RWPE2 (cell line): Measurements from ENCODE around the gene IGSF9B.

ENCODE experiments used
- ATAC-seq: fragments of 200-7000 bp; cut with Tn5 transposase; 3 replicates; pipeline ENCODE4 v1.9.1; 2021; ENCODE audit warnings: low read depth
- DNase-seq: peaks from one replicate; pipeline ENCODE4 v3.0.0-alpha.2; 2020; ENCODE audit warnings: low spot score
- H3K27ac ChIP-seq: fragments of 450-650 bp; 2 replicates; pipeline ENCODE4 v1.5.1; 2017; ENCODE audit warnings: mild to moderate bottlenecking; ENCODE audit not compliant: poor library complexity, severe bottlenecking
- H3K27me3 ChIP-seq: fragments of 250-450 bp; sonication (Bioruptor Pico); 2 replicates; pipeline ENCODE4 v1.5.1; 2021; ENCODE audit warnings: mild to moderate bottlenecking, moderate library complexity; ENCODE audit not compliant: insufficient read depth, poor library complexity, severe bottlenecking
- H3K36me3 ChIP-seq: fragments of 250-450 bp; sonication (Bioruptor Pico); 2 replicates; pipeline ENCODE4 v1.5.1; 2020; ENCODE audit warnings: low read depth, mild to moderate bottlenecking, moderate library complexity
- H3K4me1 ChIP-seq: fragments of 250-450 bp; sonication (Bioruptor Pico); 2 replicates; pipeline ENCODE4 v1.5.1; 2021; ENCODE audit warnings: mild to moderate bottlenecking, moderate library complexity; ENCODE audit not compliant: insufficient read depth, poor library complexity, severe bottlenecking
- H3K4me3 ChIP-seq: fragments of 250-450 bp; sonication (Bioruptor Pico); 2 replicates; pipeline ENCODE4 v1.5.1; 2021; ENCODE audit warnings: mild to moderate bottlenecking, moderate library complexity; ENCODE audit not compliant: severe bottlenecking
- H3K9me3 ChIP-seq: fragments of 250-450 bp; sonication (Bioruptor Pico); 2 replicates; pipeline ENCODE4 v1.5.1; 2021; ENCODE audit warnings: mild to moderate bottlenecking, moderate library complexity; ENCODE audit not compliant: severe bottlenecking
- TF ChIP-seq, protein P1 (sequence below): fragments of 450-650 bp; IDR thresholded peaks from one replicate; pipeline ENCODE4 v1.5.1; 2017; ENCODE audit warnings: mild to moderate bottlenecking, moderate library complexity; ENCODE audit not compliant: poor library complexity, severe bottlenecking

IGSF9B gene

DNA sequence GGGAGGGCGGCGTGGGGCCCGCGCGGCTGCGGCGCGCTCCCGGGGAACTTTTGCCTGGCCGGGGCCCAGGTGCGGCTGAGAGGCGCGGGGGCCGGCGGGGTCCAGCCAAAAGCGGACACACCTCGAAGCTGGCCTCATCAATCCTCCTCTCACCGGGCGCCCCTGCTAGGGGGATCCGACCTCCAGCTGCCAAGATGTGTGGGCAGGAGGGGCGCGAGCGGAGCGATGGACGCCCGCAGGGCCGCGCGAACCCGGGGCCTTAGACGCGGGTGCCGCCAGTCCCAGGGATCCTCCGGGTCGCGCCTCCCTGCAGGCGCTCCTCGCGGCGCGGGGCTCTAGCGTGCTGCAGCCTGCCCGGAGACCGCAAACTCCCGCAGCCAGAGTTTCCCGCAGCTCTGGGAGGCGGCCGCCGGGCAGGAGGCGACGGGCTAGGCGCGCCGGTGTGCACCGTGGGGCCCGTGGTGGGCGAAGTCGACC, 785 bp downstream of the IGSF9B start:
- H3K36me3 ChIP-seq: no peaks in the 10 kb centered on the region
- TF ChIP-seq, protein P1, sequence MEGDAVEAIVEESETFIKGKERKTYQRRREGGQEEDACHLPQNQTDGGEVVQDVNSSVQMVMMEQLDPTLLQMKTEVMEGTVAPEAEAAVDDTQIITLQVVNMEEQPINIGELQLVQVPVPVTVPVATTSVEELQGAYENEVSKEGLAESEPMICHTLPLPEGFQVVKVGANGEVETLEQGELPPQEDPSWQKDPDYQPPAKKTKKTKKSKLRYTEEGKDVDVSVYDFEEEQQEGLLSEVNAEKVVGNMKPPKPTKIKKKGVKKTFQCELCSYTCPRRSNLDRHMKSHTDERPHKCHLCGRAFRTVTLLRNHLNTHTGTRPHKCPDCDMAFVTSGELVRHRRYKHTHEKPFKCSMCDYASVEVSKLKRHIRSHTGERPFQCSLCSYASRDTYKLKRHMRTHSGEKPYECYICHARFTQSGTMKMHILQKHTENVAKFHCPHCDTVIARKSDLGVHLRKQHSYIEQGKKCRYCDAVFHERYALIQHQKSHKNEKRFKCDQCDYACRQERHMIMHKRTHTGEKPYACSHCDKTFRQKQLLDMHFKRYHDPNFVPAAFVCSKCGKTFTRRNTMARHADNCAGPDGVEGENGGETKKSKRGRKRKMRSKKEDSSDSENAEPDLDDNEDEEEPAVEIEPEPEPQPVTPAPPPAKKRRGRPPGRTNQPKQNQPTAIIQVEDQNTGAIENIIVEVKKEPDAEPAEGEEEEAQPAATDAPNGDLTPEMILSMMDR: no peak
- DNase-seq: no peak
- H3K27ac ChIP-seq: no peak overlapping the region
- no peaks in the 10 kb centered on the region for H3K9me3 ChIP-seq
- H3K27me3 ChIP-seq: peaks cover 20% of the 10 kb centered on the region
- H3K4me1 ChIP-seq: peaks cover 6% of the 10 kb centered on the region
- H3K4me3 ChIP-seq: peak overlapping the region; percentile 51
- ATAC-seq: no peak

GRCh38 chr11:133955081-133955891, 1.5 kb downstream of the IGSF9B start:
- DNase-seq (no peak), ATAC-seq (peak; percentile 13; the same call in 1 of the 3 replicates)
- peaks cover 6% of the 10 kb centered on the region for H3K4me1 ChIP-seq
- no peak overlapping the region for H3K27ac ChIP-seq
- peak overlapping the region; percentile 51 for H3K4me3 ChIP-seq
- H3K27me3 ChIP-seq: peaks cover 20% of the 10 kb centered on the region
- TF ChIP-seq, protein P1: no peak
- H3K36me3 ChIP-seq: no peaks in the 10 kb centered on the region
- H3K9me3 ChIP-seq: no peaks in the 10 kb centered on the region

GRCh38 chr11:133953999-133954398, 2.8 kb downstream of the IGSF9B start:
- Histone ChIP-seq H3K27ac (no peak overlapping the region), H3K36me3 (no peaks in the 10 kb centered on the region), H3K4me3 (no peak overlapping the region), H3K9me3 (no peaks in the 10 kb centered on the region), H3K4me1 (peaks cover 6% of the 10 kb centered on the region), H3K27me3 (peaks cover 20% of the 10 kb centered on the region)
- DNase-seq (no peak), ATAC-seq (no peak)
- TF ChIP-seq, protein P1: no peak

GRCh38 chr11:133953547-133953946, 3.2 kb downstream of the IGSF9B start:
- no peaks in the 10 kb centered on the region for H3K36me3 ChIP-seq
- TF ChIP-seq, protein P1: no peak
- H3K4me1 ChIP-seq: peaks cover 6% of the 10 kb centered on the region
- no peak overlapping the region for H3K4me3 ChIP-seq
- H3K27ac ChIP-seq: no peak overlapping the region
- DNase-seq (no peak), ATAC-seq (no peak)
- H3K9me3 ChIP-seq: no peaks in the 10 kb centered on the region
- peaks cover 20% of the 10 kb centered on the region for H3K27me3 ChIP-seq
